ENCODE measurements around the gene VSIG10.

GRCh38 chr12:118058881-118059280 is 44.9 kb downstream of the VSIG10 start:
- TF ChIP-seq CTCF (IDR thresholded peaks at IDR 0.05) (no peak), POLR2A (IDR thresholded peaks at IDR 0.05) (no peak), EP300 (IDR thresholded peaks at IDR 0.05; ENCODE audit: low read depth) (no peak)
